Subcutaneous abdominal adipose tissue (tissue), 5 donors: ENCODE results near the gene PHYHIPL.
"Not testable (repeated sequence)": the region's sequence is repeated elsewhere in the genome, so short reads cannot be mapped to it uniquely, and the experiment has no call there.

ENCODE experiments used
- H3K27ac ChIP-seq: one replicate; pipeline ENCODE4 v1.7.0; 2013; ENCODE audit warnings: low read depth, mild to moderate bottlenecking, inconsistent platforms, low read length, moderate library complexity
- H3K27me3 ChIP-seq, 5 donors: one replicate each; pipeline ENCODE4 v1.7.0; 2013; ENCODE audit warnings: low read length in 5 of 5, inconsistent platforms in 1 of 5; ENCODE audit not compliant: control insufficient read depth in 5 of 5, insufficient read depth in 4 of 5
- H3K36me3 ChIP-seq, 5 donors: one replicate each; pipeline ENCODE4 v1.7.0; 2013; ENCODE audit warnings: low read length in 5 of 5; ENCODE audit not compliant: control insufficient read depth in 5 of 5, insufficient read depth in 5 of 5
- H3K4me1 ChIP-seq, 5 donors: one replicate each; pipeline ENCODE4 v1.7.0; 2013; ENCODE audit warnings: low read length in 5 of 5, mild to moderate bottlenecking in 3 of 5, moderate library complexity in 1 of 5; ENCODE audit not compliant: control insufficient read depth in 5 of 5, insufficient read depth in 5 of 5
- H3K4me3 ChIP-seq, 5 donors: one replicate each; pipeline ENCODE4 v1.7.0; 2013; ENCODE audit warnings: low read length in 5 of 5, low read depth in 1 of 5
- H3K9ac ChIP-seq, 5 donors: one replicate each; pipeline ENCODE4 v1.7.0; 2013; ENCODE audit warnings: low read length in 5 of 5, mild to moderate bottlenecking in 4 of 5, moderate library complexity in 3 of 5
- H3K9me3 ChIP-seq, 5 donors: one replicate each; pipeline ENCODE4 v1.7.0; 2013; ENCODE audit warnings: low read length in 5 of 5; ENCODE audit not compliant: control insufficient read depth in 5 of 5
- donor health status: healthy.
- donor health status: healthy.
- donor health status: healthy.
- donor health status: healthy.
- donor health status: healthy.

The PHYHIPL gene

GRCh38 chr10:59229441-59229840 lies 53.0 kb downstream of the PHYHIPL start:
- H3K27me3 ChIP-seq, result no peaks in the 10 kb centered on the region

GRCh38 chr10:59234194-59234593 lies 57.8 kb downstream of the PHYHIPL start:
- Histone ChIP-seq H3K27ac (no peak overlapping the region), H3K36me3 (no peaks in the 10 kb centered on the region), H3K9me3 (no peaks in the 10 kb centered on the region), H3K27me3 (no peaks in the 10 kb centered on the region), H3K4me3 (no peak overlapping the region), H3K9ac (no peak overlapping the region), H3K4me1 (no peaks in the 10 kb centered on the region)

More at GRCh38 chr10:59229441-59229840, 53.0 kb downstream of the PHYHIPL start:
- Histone ChIP-seq H3K9ac (no peak overlapping the region), H3K36me3 (no peaks in the 10 kb centered on the region), H3K4me3 (no peak overlapping the region), H3K9me3 (no peaks in the 10 kb centered on the region), H3K4me1 (no peaks in the 10 kb centered on the region), H3K27ac (no peak overlapping the region)

GRCh38 chr10:59234816-59235429 lies 58.5 kb downstream of the PHYHIPL start:
- Histone ChIP-seq H3K27me3 (no peaks in the 10 kb centered on the region), H3K36me3 (no peaks in the 10 kb centered on the region), H3K27ac (no peak overlapping the region), H3K9me3 (no peaks in the 10 kb centered on the region), H3K4me3 (no peak overlapping the region), H3K4me1 (no peaks in the 10 kb centered on the region), H3K9ac (no peak overlapping the region)

GRCh38 chr10:59236064-59236697 lies 59.7 kb downstream of the PHYHIPL start:
- Histone ChIP-seq H3K4me1 (no peaks in the 10 kb centered on the region), H3K4me3 (no peak overlapping the region), H3K27ac (no peak overlapping the region), H3K36me3 (no peaks in the 10 kb centered on the region), H3K27me3 (no peaks in the 10 kb centered on the region), H3K9me3 (no peaks in the 10 kb centered on the region), H3K9ac (no peak overlapping the region)

GRCh38 chr10:59237775-59238174 lies 61.3 kb downstream of the PHYHIPL start:
- H3K27me3 ChIP-seq, result no peaks in the 10 kb centered on the region
- H3K9me3 ChIP-seq, result no peaks in the 10 kb centered on the region
- no peak overlapping the region for H3K27ac ChIP-seq
- no peak overlapping the region for H3K9ac ChIP-seq
- H3K36me3 ChIP-seq, result no peaks in the 10 kb centered on the region
- H3K4me1 ChIP-seq, result peaks cover 0 to 3% (median 0%) of the 10 kb centered on the region in 5 donors
- no peak overlapping the region for H3K4me3 ChIP-seq

GRCh38 chr10:59239108-59239507 lies 62.7 kb downstream of the PHYHIPL start:
- H3K4me3 ChIP-seq, H3K36me3 ChIP-seq, H3K27me3 ChIP-seq, H3K27ac ChIP-seq, H3K9ac ChIP-seq, H3K9me3 ChIP-seq: not testable (repeated sequence)
- peaks cover 0 to 14% (median 10%) of the 10 kb centered on the region in 5 donors for H3K4me1 ChIP-seq

GRCh38 chr10:59240582-59241183 lies 64.2 kb downstream of the PHYHIPL start:
- Histone ChIP-seq H3K4me3 (no peak overlapping the region), H3K27ac (no peak overlapping the region), H3K27me3 (no peaks in the 10 kb centered on the region), H3K4me1 (peaks cover 0 to 20% (median 10%) of the 10 kb centered on the region in 5 donors), H3K9ac (no peak overlapping the region), H3K9me3 (peaks cover 0 to 3% (median 0%) of the 10 kb centered on the region in 5 donors), H3K36me3 (no peaks in the 10 kb centered on the region)

GRCh38 chr10:59242057-59242456 lies 65.6 kb downstream of the PHYHIPL start:
- Histone ChIP-seq H3K4me3 (no peak overlapping the region), H3K4me1 (peaks cover 0 to 23% (median 10%) of the 10 kb centered on the region in 5 donors)

GRCh38 chr10:59242991-59243390 lies 66.5 kb downstream of the PHYHIPL start:
- Histone ChIP-seq H3K27me3 (no peaks in the 10 kb centered on the region), H3K4me1 (peaks cover 0 to 23% (median 10%) of the 10 kb centered on the region in 5 donors), H3K4me3 (no peak overlapping the region), H3K9me3 (peaks cover 0 to 3% (median 0%) of the 10 kb centered on the region in 5 donors), H3K27ac (no peak overlapping the region), H3K36me3 (peaks cover 0 to 3% (median 0%) of the 10 kb centered on the region in 5 donors), H3K9ac (no peak overlapping the region)

More at GRCh38 chr10:59242057-59242456, 65.6 kb downstream of the PHYHIPL start:
- Histone ChIP-seq H3K36me3 (no peaks in the 10 kb centered on the region), H3K9ac (no peak overlapping the region), H3K27me3 (no peaks in the 10 kb centered on the region), H3K9me3 (peaks cover 0 to 3% (median 0%) of the 10 kb centered on the region in 5 donors), H3K27ac (no peak overlapping the region)

- Histone ChIP-seq H3K9me3 (peaks cover 0 to 3% (median 0%) of the 10 kb centered on the region in 5 donors), H3K36me3 (peaks cover 0 to 3% (median 0%) of the 10 kb centered on the region in 5 donors), H3K4me1 (peaks cover 0 to 23% (median 10%) of the 10 kb centered on the region in 5 donors), H3K9ac (no peak overlapping the region), H3K27ac (peak overlapping the region; percentile 34), H3K4me3 (no peak overlapping the region), H3K27me3 (no peaks in the 10 kb centered on the region)
Measured at GRCh38 chr10:59243611-59244195, 67.3 kb downstream of the PHYHIPL start.
